Fibroblast of lung (primary cell): ENCODE measurements around the gene EDN2. TPM values are rescaled to one million over a fixed set of nuclear protein-coding genes. Genes with fewer than 3 reads are reported as not detected.

Experiments used
- DNase-seq, 2 donors: peaks; one replicate each; pipeline versions ENCODE4 v3.0.0 to v3.0.0-alpha.2; 2010; ENCODE audit warnings: low read depth in 2 of 2
- H2AFZ ChIP-seq: 2 replicates; pipeline ENCODE4 v1.5.1; 2012; ENCODE audit warnings: low read length, control low read depth, inconsistent platforms
- H3K27ac ChIP-seq: 2 replicates; pipeline ENCODE4 v1.5.1; 2011; ENCODE audit warnings: low read length, control low read depth; ENCODE audit not compliant: insufficient read depth
- H3K27me3 ChIP-seq: 2 replicates; pipeline ENCODE4 v1.5.1; 2011; ENCODE audit warnings: mild to moderate bottlenecking, low read length; ENCODE audit not compliant: control insufficient read depth, insufficient read depth
- H3K36me3 ChIP-seq: 2 replicates; pipeline ENCODE4 v1.5.1; 2011; ENCODE audit warnings: low read length; ENCODE audit not compliant: control insufficient read depth, insufficient read depth
- H3K4me1 ChIP-seq: 2 replicates; pipeline ENCODE4 v1.5.1; 2011; ENCODE audit warnings: low read length; ENCODE audit not compliant: control insufficient read depth, insufficient read depth; ENCODE audit errors: extremely low read depth
- H3K4me2 ChIP-seq: 2 replicates; pipeline ENCODE4 v1.5.1; 2011; ENCODE audit warnings: low read length, control low read depth; ENCODE audit not compliant: insufficient read depth; ENCODE audit errors: extremely low read depth
- H3K4me3 ChIP-seq, 4 experiments: fragments of 200-600 bp in 1 of 4; sonication (generic) in 1 of 4; replicated peaks in 1 of 4; 2 replicates each; pipeline ENCODE4 v1.5.1; 2011 to 2016; ENCODE audit warnings: low read length in 4 of 4, low read depth in 3 of 4, mild to moderate bottlenecking in 3 of 4, control low read depth in 2 of 4, inconsistent platforms in 1 of 4, mixed read lengths in 1 of 4; ENCODE audit not compliant: insufficient read depth in 1 of 4; ENCODE audit errors: control extremely low read depth in 1 of 4
- H3K79me2 ChIP-seq: 2 replicates; pipeline ENCODE4 v1.5.1; 2012; ENCODE audit warnings: mild to moderate bottlenecking, low read length, inconsistent platforms; ENCODE audit not compliant: control insufficient read depth, insufficient read depth
- H3K9ac ChIP-seq: 2 replicates; pipeline ENCODE4 v1.5.1; 2011; ENCODE audit warnings: mild to moderate bottlenecking, low read length, control low read depth; ENCODE audit not compliant: insufficient read depth
- H3K9me3 ChIP-seq: 2 replicates; pipeline ENCODE4 v1.5.1; 2012; ENCODE audit warnings: low read depth, low read length; ENCODE audit not compliant: control insufficient read depth, insufficient read depth
- H4K20me1 ChIP-seq: 2 replicates; pipeline ENCODE4 v1.5.1; 2011; ENCODE audit warnings: low read length; ENCODE audit not compliant: control insufficient read depth, insufficient read depth; ENCODE audit errors: extremely low read depth
- EZH2 ChIP-seq: IDR thresholded peaks from 2 replicates; pipeline ENCODE4 v1.5.1; 2012; ENCODE audit warnings: low read length, control low read depth, mild to moderate bottlenecking; ENCODE audit errors: missing control alignments
- polyA plus RNA-seq, 2 donors: library from polyadenylated mRNA; depleted of rRNA in 1 of 2; stranded (reverse) in 1 of 2; unstranded in 1 of 2; fragments of >200 nt; gene quantifications; 2 replicates each; pipeline ENCODE4 v1.2.1, GENCODE V29; 2011 to 2012; ENCODE audit warnings: missing spikeins in 1 of 2
- total RNA-seq: library from RNA; depleted of rRNA; stranded (reverse); fragments of >200 nt; gene quantifications from 2 replicates; pipeline ENCODE4 v1.2.1, GENCODE V29; 2014
- TF ChIP-seq, protein P1 (sequence below), 2 donors: IDR thresholded peaks in 1 of 2; conservative IDR thresholded peaks in 1 of 2; 1 replicate in 1 of 2; 2 replicates in 1 of 2; pipeline ENCODE4 v1.5.1; 2011 to 2012; ENCODE audit warnings: low read length in 2 of 2, control low read depth in 1 of 2, inconsistent platforms in 1 of 2, low read depth in 1 of 2, mild to moderate bottlenecking in 1 of 2

Gene EDN2
- total and polyA plus RNA-seq, 2 donors (not counting 1 experiment from before 2014, with no cell fraction given): not detected

- no peaks in the 10 kb centered on the region for H4K20me1 ChIP-seq
- no peaks in the 10 kb centered on the region for H3K4me1 ChIP-seq
- H3K79me2 ChIP-seq: no peaks in the 10 kb centered on the region
- H2AFZ ChIP-seq: no peak overlapping the region
- H3K9ac ChIP-seq: no peak overlapping the region
- no peak overlapping the region for H3K27ac ChIP-seq
- no peak overlapping the region for H3K4me2 ChIP-seq
- H3K4me3 ChIP-seq: no peak overlapping the region
- H3K27me3 ChIP-seq: no peaks in the 10 kb centered on the region
- DNase-seq: peak; percentile 71
- no peaks in the 10 kb centered on the region for H3K36me3 ChIP-seq
- no peak for TF ChIP-seq EZH2
- TF ChIP-seq, protein P1, sequence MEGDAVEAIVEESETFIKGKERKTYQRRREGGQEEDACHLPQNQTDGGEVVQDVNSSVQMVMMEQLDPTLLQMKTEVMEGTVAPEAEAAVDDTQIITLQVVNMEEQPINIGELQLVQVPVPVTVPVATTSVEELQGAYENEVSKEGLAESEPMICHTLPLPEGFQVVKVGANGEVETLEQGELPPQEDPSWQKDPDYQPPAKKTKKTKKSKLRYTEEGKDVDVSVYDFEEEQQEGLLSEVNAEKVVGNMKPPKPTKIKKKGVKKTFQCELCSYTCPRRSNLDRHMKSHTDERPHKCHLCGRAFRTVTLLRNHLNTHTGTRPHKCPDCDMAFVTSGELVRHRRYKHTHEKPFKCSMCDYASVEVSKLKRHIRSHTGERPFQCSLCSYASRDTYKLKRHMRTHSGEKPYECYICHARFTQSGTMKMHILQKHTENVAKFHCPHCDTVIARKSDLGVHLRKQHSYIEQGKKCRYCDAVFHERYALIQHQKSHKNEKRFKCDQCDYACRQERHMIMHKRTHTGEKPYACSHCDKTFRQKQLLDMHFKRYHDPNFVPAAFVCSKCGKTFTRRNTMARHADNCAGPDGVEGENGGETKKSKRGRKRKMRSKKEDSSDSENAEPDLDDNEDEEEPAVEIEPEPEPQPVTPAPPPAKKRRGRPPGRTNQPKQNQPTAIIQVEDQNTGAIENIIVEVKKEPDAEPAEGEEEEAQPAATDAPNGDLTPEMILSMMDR (conservative IDR thresholded peaks at IDR 0.05 in 1 of 2, IDR thresholded peaks at IDR 0.05 in 1 of 2; ENCODE audit: low read depth in 1 of 2, low read length in 2 of 2): no peak
- no peaks in the 10 kb centered on the region for H3K9me3 ChIP-seq
Measured at GRCh38 chr1:41479000-41479807, 5.3 kb downstream of the EDN2 start.

DNA sequence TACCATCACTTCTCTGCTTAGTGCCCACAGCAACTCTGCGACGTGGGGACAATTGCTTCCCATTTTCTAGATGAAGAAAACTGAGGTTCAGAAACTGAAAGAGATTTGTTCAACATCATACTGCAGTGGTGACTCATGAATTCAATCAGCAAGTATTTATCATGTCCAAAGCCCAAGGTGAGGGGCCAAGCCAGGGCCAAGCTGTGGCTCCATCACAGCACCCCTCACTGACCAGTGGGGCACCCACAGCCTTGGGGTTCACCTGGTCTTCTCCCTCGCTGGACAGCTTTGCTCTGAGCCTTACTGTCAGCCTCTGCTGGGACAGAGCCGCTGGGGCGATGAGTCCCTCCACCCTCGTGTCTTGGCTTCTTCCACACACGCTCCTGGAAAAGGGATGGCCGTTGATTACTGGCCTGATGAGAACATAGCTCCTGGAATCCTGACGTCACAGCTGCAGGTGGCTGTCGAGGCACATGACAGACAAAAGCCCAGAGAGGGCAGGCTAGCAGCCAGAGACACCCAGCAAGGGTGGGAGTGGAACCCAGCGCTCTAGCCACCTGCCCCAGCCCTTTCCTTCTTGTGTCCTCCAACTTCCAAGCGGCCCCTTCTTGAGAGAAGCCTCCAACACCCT, 6.2 kb downstream of the EDN2 start:
- Histone ChIP-seq H4K20me1 (no peaks in the 10 kb centered on the region), H3K9me3 (no peaks in the 10 kb centered on the region), H3K27me3 (no peaks in the 10 kb centered on the region), H3K79me2 (no peaks in the 10 kb centered on the region), H3K4me3 (no peak overlapping the region), H3K4me1 (no peaks in the 10 kb centered on the region), H2AFZ (no peak overlapping the region), H3K4me2 (no peak overlapping the region), H3K27ac (no peak overlapping the region), H3K9ac (no peak overlapping the region), H3K36me3 (no peaks in the 10 kb centered on the region)
- TF ChIP-seq EZH2: no peak
- TF ChIP-seq, protein P1 (conservative IDR thresholded peaks at IDR 0.05 in 1 of 2, IDR thresholded peaks at IDR 0.05 in 1 of 2; ENCODE audit: low read depth in 1 of 2, low read length in 2 of 2): no peak
- no peak for DNase-seq

- Histone ChIP-seq H3K27ac (no peak overlapping the region), H2AFZ (no peak overlapping the region)
- TF ChIP-seq, protein P1 (conservative IDR thresholded peaks at IDR 0.05 in 1 of 2, IDR thresholded peaks at IDR 0.05 in 1 of 2; ENCODE audit: low read depth in 1 of 2, low read length in 2 of 2): no peak
- TF ChIP-seq EZH2: no peak
Measured at GRCh38 chr1:41476807-41477361, 7.6 kb downstream of the EDN2 start.

More at GRCh38 chr1:41476807-41477361, 7.6 kb downstream of the EDN2 start:
- Histone ChIP-seq H3K79me2 (no peaks in the 10 kb centered on the region), H3K4me2 (no peak overlapping the region), H3K4me3 (no peak overlapping the region), H3K36me3 (no peaks in the 10 kb centered on the region), H3K9ac (no peak overlapping the region), H4K20me1 (no peaks in the 10 kb centered on the region), H3K27me3 (no peaks in the 10 kb centered on the region), H3K9me3 (no peaks in the 10 kb centered on the region), H3K4me1 (no peaks in the 10 kb centered on the region)
- DNase-seq: no peak
